Endothelial cell of umbilical vein (primary cell): ENCODE results near the gene PIEZO2.

Experiments
- CTCF ChIP-seq, 2 donors: IDR thresholded peaks; 1 replicate in 1 of 2; 2 replicates in 1 of 2; pipeline ENCODE4 v1.5.1; 2011; ENCODE audit warnings: low read length in 2 of 2, mild to moderate bottlenecking in 2 of 2, moderate library complexity in 2 of 2, control low read depth in 1 of 2, inconsistent platforms in 1 of 2, low read depth in 1 of 2; ENCODE audit not compliant: insufficient read depth in 1 of 2; ENCODE audit errors: extremely low read depth in 1 of 2
- EZH2 ChIP-seq: IDR thresholded peaks from 2 replicates; pipeline ENCODE4 v1.6.1; 2012; ENCODE audit warnings: borderline replicate concordance, low read depth, mild to moderate bottlenecking, moderate library complexity, low read length, inconsistent platforms; ENCODE audit not compliant: severe bottlenecking
- JUN ChIP-seq: IDR thresholded peaks from 2 replicates; pipeline ENCODE4 v1.6.1; 2011; ENCODE audit warnings: borderline replicate concordance, low read depth; ENCODE audit not compliant: insufficient read length, insufficient read depth
- POLR2A ChIP-seq: IDR thresholded peaks from 2 replicates; pipeline ENCODE4 v1.6.1; 2012; ENCODE audit warnings: low read depth, mild to moderate bottlenecking, control low read depth, low read length
- POLR2AphosphoS5 ChIP-seq: IDR thresholded peaks from 2 replicates; pipeline ENCODE4 v1.6.1; 2012; ENCODE audit warnings: low read depth, mild to moderate bottlenecking, control low read depth, low read length, moderate library complexity; ENCODE audit not compliant: insufficient read depth

GRCh38 chr18:10977042-10977441 is 172.3 kb downstream of the PIEZO2 start:
- TF ChIP-seq EZH2 (no peak), CTCF (IDR thresholded peaks at IDR 0.05; ENCODE audit: extremely low read depth in 1 of 2, insufficient read depth in 1 of 2, low read depth in 1 of 2, low read length in 2 of 2) (no peak), POLR2A (no peak), POLR2AphosphoS5 (no peak), JUN (no peak)
